NCI-H82 treated with DMSO at 0.1 percent for 48 hours (cell line): ENCODE data around the gene EPB41L2.
"Not testable (repeated sequence)": the region's sequence is repeated elsewhere in the genome, so short reads cannot be mapped to it uniquely, and the experiment has no call there.

Experiments
- DNase-seq: peaks from one replicate; lab custom pipeline; 2025; ENCODE audit not compliant: unreplicated experiment; lab: John Stamatoyannopoulos, UW

The EPB41L2 gene

GRCh38 chr6:130815200-130816071, 247.6 kb downstream of the EPB41L2 start:
- no peak for DNase-seq

GRCh38 chr6:130814506-130814905, 248.5 kb downstream of the EPB41L2 start:
- DNase-seq = no peak

- no peak for DNase-seq
Measured at GRCh38 chr6:130811932-130812331, 251.1 kb downstream of the EPB41L2 start.

- peak; percentile 80 for DNase-seq
Measured at GRCh38 chr6:130810307-130811030, 252.6 kb downstream of the EPB41L2 start.

GRCh38 chr6:130801368-130801767, 261.7 kb downstream of the EPB41L2 start:
- DNase-seq = not testable (repeated sequence)

- no peak for DNase-seq
Measured at GRCh38 chr6:130797061-130797460, 266.0 kb downstream of the EPB41L2 start.

- DNase-seq = no peak
Measured at GRCh38 chr6:130796313-130796905, 266.6 kb downstream of the EPB41L2 start.

GRCh38 chr6:130794738-130795137, 268.3 kb downstream of the EPB41L2 start:
- DNase-seq = no peak

- no peak for DNase-seq
Measured at GRCh38 chr6:130794010-130794697, 268.9 kb downstream of the EPB41L2 start.
